Thyroid gland (tissue), 4 donors: ENCODE measurements around the gene SIX3.

Experiments
- CTCF ChIP-seq, 6 experiments: fragments of 200-600 bp in 3 of 6; fragments of 450-650 bp in 3 of 6; sonication (generic) in 3 of 6; IDR thresholded peaks; one replicate each; pipeline ENCODE4 v1.5.1; 2016 to 2019; ENCODE audit warnings: antibody characterized with exemption in 6 of 6, mild to moderate bottlenecking in 2 of 6, inconsistent platforms in 1 of 6, moderate library complexity in 1 of 6
- POLR2A ChIP-seq, 2 donors: fragments of 450-650 bp; IDR thresholded peaks; one replicate each; pipeline ENCODE4 v1.6.1; 2017; ENCODE audit warnings: antibody characterized with exemption in 2 of 2, mild to moderate bottlenecking in 2 of 2, moderate library complexity in 1 of 2

- TF ChIP-seq CTCF (IDR thresholded peaks at IDR 0.05) = no peak
- no peak for TF ChIP-seq POLR2A (IDR thresholded peaks at IDR 0.05)
These were observed 11.0 kb upstream of the SIX3 start for GRCh38 chr2:44930274-44931197.
